Colonic mucosa (tissue), 4 donors: Measurements from ENCODE around the gene TMEM114. TPM values are rescaled to one million over a fixed set of nuclear protein-coding genes. Genes with fewer than 3 reads are reported as not detected.
"Not testable (repeated sequence)": the region's sequence is repeated elsewhere in the genome, so short reads cannot be mapped to it uniquely, and the experiment has no call there.

Experiments
- DNase-seq: peaks from one replicate; pipeline ENCODE4 v3.0.0-alpha.2; 2020
- H3K27ac ChIP-seq: fragments of 200-600 bp; one replicate; pipeline ENCODE4 v1.8.0; 2021
- H3K27me3 ChIP-seq: fragments of 200-600 bp; one replicate; pipeline ENCODE4 v1.8.0; 2021
- H3K36me3 ChIP-seq: fragments of 200-600 bp; one replicate; pipeline ENCODE4 v1.8.0; 2021
- H3K4me1 ChIP-seq: fragments of 200-600 bp; one replicate; pipeline ENCODE4 v1.8.0; 2021; ENCODE audit warnings: mild to moderate bottlenecking
- H3K4me3 ChIP-seq: fragments of 200-600 bp; one replicate; pipeline ENCODE4 v1.8.0; 2021
- H3K9ac ChIP-seq, 2 donors: one replicate each; pipeline ENCODE4 v1.7.0; 2013; ENCODE audit warnings: control low read depth in 2 of 2, low read depth in 2 of 2, low read length in 2 of 2
- H3K9me3 ChIP-seq: fragments of 200-600 bp; one replicate; pipeline ENCODE4 v1.8.0; 2021
- CTCF ChIP-seq: fragments of 200-600 bp; IDR thresholded peaks from one replicate; pipeline ENCODE4 v1.8.0; 2022; ENCODE audit warnings: antibody characterized with exemption, mild to moderate bottlenecking
- intact Hi-C: fragments of 100-400 bp; cut with DNase I; formaldehyde crosslinking; loops from one replicate; pipeline ENCODE4 v1.14.1; 2022
- total RNA-seq, 2 donors: library from RNA; stranded (reverse); fragmentation: NEBNext Ultra II Directional in 1 of 2; extraction: Animal tissue kit (Norgen Biotek cat#: 25700) in 1 of 2; gene quantifications; one replicate each; pipeline ENCODE4 v1.2.1, GENCODE V29; 2021
- donor health status: healthy.
- donor health status: DM: no; HTN: no; CAD: no.
- donor health status: DM: no; HTN: no; CAD: no.

Gene TMEM114
- total RNA-seq, 2 donors from 2014 or later, result not detected

- DNase-seq, result no peak
- no peak for TF ChIP-seq CTCF
- H3K9me3 ChIP-seq, result no peaks in the 10 kb centered on the region
- no peaks in the 10 kb centered on the region for H3K36me3 ChIP-seq
- no peak overlapping the region for H3K27ac ChIP-seq
- intact Hi-C loops, result loop anchor here (5.0 kb wide), 2 partner anchors 229 to 314 kb away; partner anchors contain the start of genes LITAFD, PMM2 and TMEM186
- H3K4me3 ChIP-seq, result no peak overlapping the region
- H3K4me1 ChIP-seq, result no peaks in the 10 kb centered on the region
- no peaks in the 10 kb centered on the region for H3K27me3 ChIP-seq
- no peak overlapping the region for H3K9ac ChIP-seq
These were observed 22.1 kb downstream of the TMEM114 start for GRCh38 chr16:8568231-8568617.

GRCh38 chr16:8567355-8568230, 22.7 kb downstream of the TMEM114 start:
- Histone ChIP-seq H3K27ac (no peak overlapping the region), H3K27me3 (no peaks in the 10 kb centered on the region), H3K36me3 (no peaks in the 10 kb centered on the region), H3K9ac (no peak overlapping the region), H3K4me3 (no peak overlapping the region), H3K4me1 (no peaks in the 10 kb centered on the region), H3K9me3 (no peaks in the 10 kb centered on the region)
- TF ChIP-seq CTCF, result peak; percentile 99
- intact Hi-C loops, result loop anchor here (5.0 kb wide), 2 partner anchors 230 to 315 kb away; partner anchors contain the start of genes LITAFD, PMM2 and TMEM186
- peak; percentile 82 for DNase-seq

DNA sequence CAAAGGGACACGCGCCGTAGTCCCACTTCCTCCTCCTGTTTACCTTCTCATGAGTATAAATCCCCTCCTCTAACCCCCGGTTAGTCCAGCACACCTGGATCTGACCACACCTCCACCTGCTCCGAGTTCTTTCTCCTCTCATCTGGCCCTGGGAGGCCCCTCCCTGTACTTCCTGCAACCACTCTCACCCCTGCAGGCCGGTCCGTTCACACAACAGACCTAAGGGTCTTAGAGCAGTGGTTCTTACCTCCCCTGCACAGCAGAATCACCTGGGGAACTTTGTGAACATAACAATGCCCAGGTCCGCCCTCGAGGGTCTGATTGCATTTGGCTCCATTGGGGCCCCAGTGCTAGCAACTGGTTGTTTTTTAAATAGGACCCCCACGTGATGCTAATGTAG, 24.8 kb downstream of the TMEM114 start:
- H3K4me1 ChIP-seq, result no peaks in the 10 kb centered on the region
- no peak overlapping the region for H3K27ac ChIP-seq
- H3K9me3 ChIP-seq, result no peaks in the 10 kb centered on the region
- H3K9ac ChIP-seq, result no peak overlapping the region
- no peak overlapping the region for H3K4me3 ChIP-seq
- DNase-seq, result no peak
- intact Hi-C loops, result loop anchor here (5.0 kb wide), 2 partner anchors 232 to 317 kb away; partner anchors contain the start of genes LITAFD, PMM2 and TMEM186
- no peaks in the 10 kb centered on the region for H3K27me3 ChIP-seq
- H3K36me3 ChIP-seq, result no peaks in the 10 kb centered on the region
- TF ChIP-seq CTCF, result no peak

GRCh38 chr16:8564934-8565345, 25.4 kb downstream of the TMEM114 start:
- Histone ChIP-seq H3K4me1 (no peaks in the 10 kb centered on the region), H3K27me3 (no peaks in the 10 kb centered on the region), H3K27ac (no peak overlapping the region), H3K9me3 (no peaks in the 10 kb centered on the region), H3K4me3 (no peak overlapping the region), H3K9ac (no peak overlapping the region), H3K36me3 (no peaks in the 10 kb centered on the region)
- intact Hi-C loops, result loop anchor here (5.0 kb wide), 2 partner anchors 232 to 317 kb away; partner anchors contain the start of genes LITAFD, PMM2 and TMEM186
- TF ChIP-seq CTCF, result no peak
- DNase-seq, result no peak

GRCh38 chr16:8563944-8564540, 26.3 kb downstream of the TMEM114 start:
- H3K9me3 ChIP-seq, H3K27me3 ChIP-seq, intact Hi-C loops, H3K27ac ChIP-seq, H3K36me3 ChIP-seq, DNase-seq, H3K4me3 ChIP-seq, H3K9ac ChIP-seq, H3K4me1 ChIP-seq: not testable (repeated sequence)
